ENCODE measurements around the gene EFCAB9.

DNA sequence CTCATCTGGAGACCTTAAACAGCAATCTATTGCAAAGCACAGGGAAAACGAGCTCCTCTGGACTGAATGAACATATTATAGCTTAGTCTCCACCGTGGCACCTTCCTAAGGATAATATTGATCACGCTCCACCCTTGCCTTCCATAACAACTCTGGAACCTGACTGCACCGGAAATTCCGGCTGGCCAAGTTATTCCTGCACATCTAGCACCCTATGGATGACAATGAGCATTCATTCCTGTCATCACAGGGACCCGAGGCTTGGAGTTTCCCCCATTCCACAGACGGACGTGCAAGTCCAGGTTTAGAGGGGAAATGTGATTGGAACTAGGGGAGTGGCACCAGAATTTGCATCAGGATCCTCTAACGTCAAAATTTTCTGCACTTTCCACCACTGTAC lies 33.5 kb upstream of the EFCAB9 start:
- TF ChIP-seq, protein P1, sequence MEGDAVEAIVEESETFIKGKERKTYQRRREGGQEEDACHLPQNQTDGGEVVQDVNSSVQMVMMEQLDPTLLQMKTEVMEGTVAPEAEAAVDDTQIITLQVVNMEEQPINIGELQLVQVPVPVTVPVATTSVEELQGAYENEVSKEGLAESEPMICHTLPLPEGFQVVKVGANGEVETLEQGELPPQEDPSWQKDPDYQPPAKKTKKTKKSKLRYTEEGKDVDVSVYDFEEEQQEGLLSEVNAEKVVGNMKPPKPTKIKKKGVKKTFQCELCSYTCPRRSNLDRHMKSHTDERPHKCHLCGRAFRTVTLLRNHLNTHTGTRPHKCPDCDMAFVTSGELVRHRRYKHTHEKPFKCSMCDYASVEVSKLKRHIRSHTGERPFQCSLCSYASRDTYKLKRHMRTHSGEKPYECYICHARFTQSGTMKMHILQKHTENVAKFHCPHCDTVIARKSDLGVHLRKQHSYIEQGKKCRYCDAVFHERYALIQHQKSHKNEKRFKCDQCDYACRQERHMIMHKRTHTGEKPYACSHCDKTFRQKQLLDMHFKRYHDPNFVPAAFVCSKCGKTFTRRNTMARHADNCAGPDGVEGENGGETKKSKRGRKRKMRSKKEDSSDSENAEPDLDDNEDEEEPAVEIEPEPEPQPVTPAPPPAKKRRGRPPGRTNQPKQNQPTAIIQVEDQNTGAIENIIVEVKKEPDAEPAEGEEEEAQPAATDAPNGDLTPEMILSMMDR (IDR thresholded peaks at IDR 0.05; ENCODE audit: low read length), result no peak
- no peak for TF ChIP-seq EZH2 (IDR thresholded peaks at IDR 0.05; ENCODE audit: borderline replicate concordance, low read length)

All from OCI-LY1 (cell line).